GM18909 (cell line): Measurements from ENCODE around the gene ZDHHC9.

Experiments used
- ATAC-seq: cut with Tn5 transposase; IDR thresholded peaks from one replicate; pipeline ENCODE4 v1.9.1; 2021; ENCODE audit warnings: mild to moderate bottlenecking; ENCODE audit not compliant: unreplicated experiment, poor library complexity

ZDHHC9 gene

GRCh38 chrX:129788527-129788926, 55.2 kb downstream of the ZDHHC9 start:
- ATAC-seq, result no peak

GRCh38 chrX:129787336-129788055, 56.2 kb downstream of the ZDHHC9 start:
- no peak for ATAC-seq

- ATAC-seq, result peak; percentile 82
These were observed 57.5 kb downstream of the ZDHHC9 start for GRCh38 chrX:129786210-129786651.

- ATAC-seq, result no peak
These were observed 58.3 kb downstream of the ZDHHC9 start for GRCh38 chrX:129785160-129785947.

- no peak for ATAC-seq
These were observed 59.3 kb downstream of the ZDHHC9 start for GRCh38 chrX:129784371-129784770.

- ATAC-seq, result no peak
These were observed 60.4 kb downstream of the ZDHHC9 start for GRCh38 chrX:129783291-129783713.

GRCh38 chrX:129782706-129783105, 61.0 kb downstream of the ZDHHC9 start:
- ATAC-seq, result no peak

- no peak for ATAC-seq
These were observed 61.8 kb downstream of the ZDHHC9 start for GRCh38 chrX:129781680-129782495.

- peak; percentile 81 for ATAC-seq
These were observed 62.5 kb downstream of the ZDHHC9 start for GRCh38 chrX:129781134-129781672.

GRCh38 chrX:129780441-129781105, 63.1 kb downstream of the ZDHHC9 start:
- ATAC-seq, result no peak

- ATAC-seq, result peak; percentile 32
These were observed 63.9 kb downstream of the ZDHHC9 start, which contains the start of gene SASH3 for GRCh38 chrX:129779747-129780146. Gene SASH3, plus strand, starts transcription at chrX:129779949. Its CDS starts 149 bp downstream, at chrX:129780098.

GRCh38 chrX:129779086-129779672, 64.5 kb downstream of the ZDHHC9 start:
- no peak for ATAC-seq

- ATAC-seq, result peak; percentile 19
These were observed 66.3 kb downstream of the ZDHHC9 start for GRCh38 chrX:129777218-129778030.

- ATAC-seq, result no peak
These were observed 69.8 kb downstream of the ZDHHC9 start for GRCh38 chrX:129773649-129774458.

GRCh38 chrX:129772796-129773431, 70.8 kb downstream of the ZDHHC9 start:
- ATAC-seq, result peak; percentile 76

- ATAC-seq, result no peak
These were observed 72.3 kb downstream of the ZDHHC9 start for GRCh38 chrX:129771266-129771995.
